Pancreas (tissue), 10 donors: Measurements from ENCODE around the gene ZNF185. TPM values are rescaled to one million over a fixed set of nuclear protein-coding genes. Genes with fewer than 3 reads are reported as not detected.

Experiments used
- ATAC-seq, 4 donors: fragments of 200-7000 bp; cut with Tn5 transposase; one replicate each; pipeline versions ENCODE4 v1.8.0 to v1.9.1; 2020; ENCODE audit warnings: mild to moderate bottlenecking in 4 of 4, moderate library complexity in 4 of 4
- DNase-seq, 6 donors: peaks; one replicate each; pipeline ENCODE4 v3.0.0-alpha.2; 2020
- FAIRE-seq: peaks from 2 replicates; lab custom pipeline; 2012; peaks lifted over from hg19 to GRCh38; lab: Jason Lieb, UNC
- H3K27ac ChIP-seq, 4 donors: fragments of 200-600 bp; sonication (generic); 1 replicate in 3 of 4; 2 replicates in 1 of 4; pipeline versions ENCODE4 v1.5.0 to v1.8.0; 2020
- H3K27me3 ChIP-seq, 4 donors: fragments of 200-600 bp; one replicate each; pipeline ENCODE4 v1.8.0; 2021
- H3K36me3 ChIP-seq, 3 donors: fragments of 200-600 bp; sonication (generic) in 1 of 3; one replicate each; pipeline versions ENCODE4 v1.5.0 to v1.8.0; 2020 to 2021
- H3K4me1 ChIP-seq, 3 donors: fragments of 200-600 bp; one replicate each; pipeline ENCODE4 v1.8.0; 2021
- H3K4me3 ChIP-seq, 4 donors: fragments of 200-600 bp; sonication (generic) in 2 of 4; one replicate each; pipeline versions ENCODE4 v1.5.0 to v1.8.0; 2020 to 2021
- H3K9me3 ChIP-seq, 4 donors: fragments of 200-600 bp; one replicate each; pipeline ENCODE4 v1.8.0; 2021
- WGBS, 2 donors: extraction: QIAGEN DNeasy Blood & Tissue Kit; methylation state at CpG; one replicate each; pipeline ENCODE4 v1.1.7; 2013; 5-methylcytosine and 5-hydroxymethylcytosine counted together
- intact Hi-C, 3 donors: fragments of 100-400 bp; cut with DNase I; formaldehyde crosslinking; loops; one replicate each; pipeline versions ENCODE4 v1.11.1 to v1.14.2; 2022
- polyA plus RNA-seq, 2 donors: library from polyadenylated mRNA; stranded (reverse); fragments of 200-250 nt; gene quantifications; one replicate each; pipeline ENCODE4 v1.2.3, GENCODE V29; 2013
- total RNA-seq, 6 donors: library from RNA; stranded (reverse); fragmentation: NEBNext Ultra II Directional in 4 of 6; extraction: Animal tissue kit (Norgen Biotek cat#: 25700) in 4 of 6; gene quantifications; one replicate each; pipeline versions ENCODE4 v1.2.1 to v1.2.4, GENCODE V29; 2021 to 2023
- TF ChIP-seq, protein P1 (sequence below), 4 donors: fragments of 200-600 bp; sonication (generic) in 3 of 4; IDR thresholded peaks; one replicate each; pipeline versions ENCODE4 v1.5.0 to v1.8.0; 2021; ENCODE audit warnings: antibody characterized with exemption in 4 of 4
- donor health status: healthy with polysubstance abuse.
- donor health status: DM: no; HTN: no; CAD: no; lungs with moderate emphysema.
- donor health status: DM: no; HTN: no; CAD: no.
- donor health status: control.
- donor health status: control.
- donor health status: Bipolar disorder and iron deficiency.
- donor health status: DM: yes; HTN: yes; CAD: no.
- donor health status: DM: no; HTN: no; CAD: no.
- donor health status: DM: no; HTN: no; CAD: no.
- donor health status: DM: yes; HTN: yes; CAD: no.

ZNF185 gene
- total and polyA plus RNA-seq, 8 donors: 2.2 to 5.0 (median 3.0) TPM

DNA sequence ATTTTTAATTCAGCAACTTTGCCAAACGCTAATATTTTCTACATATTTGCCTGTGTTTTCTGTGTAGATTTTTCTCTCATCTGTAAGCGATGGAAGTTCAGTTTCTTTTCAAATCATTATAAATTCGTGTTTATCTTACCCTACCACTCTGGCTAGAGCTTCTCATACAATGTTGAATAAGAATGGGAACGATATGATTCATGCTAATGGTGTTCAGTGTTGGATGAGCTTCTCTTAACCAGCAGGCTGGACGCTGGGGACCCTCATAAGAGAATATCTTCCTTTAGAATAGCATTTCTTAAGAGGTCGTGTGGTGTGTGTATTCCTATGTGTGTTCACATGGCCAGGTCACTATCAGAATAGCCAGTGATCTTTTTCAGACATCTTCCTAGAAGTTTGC, 36.0 kb upstream of the ZNF185 start:
- no peaks in the 10 kb centered on the region for H3K4me1 ChIP-seq
- no peak overlapping the region for H3K4me3 ChIP-seq
- TF ChIP-seq, protein P1, sequence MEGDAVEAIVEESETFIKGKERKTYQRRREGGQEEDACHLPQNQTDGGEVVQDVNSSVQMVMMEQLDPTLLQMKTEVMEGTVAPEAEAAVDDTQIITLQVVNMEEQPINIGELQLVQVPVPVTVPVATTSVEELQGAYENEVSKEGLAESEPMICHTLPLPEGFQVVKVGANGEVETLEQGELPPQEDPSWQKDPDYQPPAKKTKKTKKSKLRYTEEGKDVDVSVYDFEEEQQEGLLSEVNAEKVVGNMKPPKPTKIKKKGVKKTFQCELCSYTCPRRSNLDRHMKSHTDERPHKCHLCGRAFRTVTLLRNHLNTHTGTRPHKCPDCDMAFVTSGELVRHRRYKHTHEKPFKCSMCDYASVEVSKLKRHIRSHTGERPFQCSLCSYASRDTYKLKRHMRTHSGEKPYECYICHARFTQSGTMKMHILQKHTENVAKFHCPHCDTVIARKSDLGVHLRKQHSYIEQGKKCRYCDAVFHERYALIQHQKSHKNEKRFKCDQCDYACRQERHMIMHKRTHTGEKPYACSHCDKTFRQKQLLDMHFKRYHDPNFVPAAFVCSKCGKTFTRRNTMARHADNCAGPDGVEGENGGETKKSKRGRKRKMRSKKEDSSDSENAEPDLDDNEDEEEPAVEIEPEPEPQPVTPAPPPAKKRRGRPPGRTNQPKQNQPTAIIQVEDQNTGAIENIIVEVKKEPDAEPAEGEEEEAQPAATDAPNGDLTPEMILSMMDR (IDR thresholded peaks at IDR 0.05): no peak
- no peak overlapping the region for H3K27ac ChIP-seq
- no peaks in the 10 kb centered on the region for H3K9me3 ChIP-seq
- H3K27me3 ChIP-seq: peaks cover 0 to under 1% (median 0%) of the 10 kb centered on the region in 4 donors
- intact Hi-C loops: no loop called here
- no peak for DNase-seq
- FAIRE-seq: no peak
- no peak for ATAC-seq
- WGBS, 2 donors: 62 to 83% methylated on average over 6 of the region's 6 CpGs
- H3K36me3 ChIP-seq: no peaks in the 10 kb centered on the region

DNA sequence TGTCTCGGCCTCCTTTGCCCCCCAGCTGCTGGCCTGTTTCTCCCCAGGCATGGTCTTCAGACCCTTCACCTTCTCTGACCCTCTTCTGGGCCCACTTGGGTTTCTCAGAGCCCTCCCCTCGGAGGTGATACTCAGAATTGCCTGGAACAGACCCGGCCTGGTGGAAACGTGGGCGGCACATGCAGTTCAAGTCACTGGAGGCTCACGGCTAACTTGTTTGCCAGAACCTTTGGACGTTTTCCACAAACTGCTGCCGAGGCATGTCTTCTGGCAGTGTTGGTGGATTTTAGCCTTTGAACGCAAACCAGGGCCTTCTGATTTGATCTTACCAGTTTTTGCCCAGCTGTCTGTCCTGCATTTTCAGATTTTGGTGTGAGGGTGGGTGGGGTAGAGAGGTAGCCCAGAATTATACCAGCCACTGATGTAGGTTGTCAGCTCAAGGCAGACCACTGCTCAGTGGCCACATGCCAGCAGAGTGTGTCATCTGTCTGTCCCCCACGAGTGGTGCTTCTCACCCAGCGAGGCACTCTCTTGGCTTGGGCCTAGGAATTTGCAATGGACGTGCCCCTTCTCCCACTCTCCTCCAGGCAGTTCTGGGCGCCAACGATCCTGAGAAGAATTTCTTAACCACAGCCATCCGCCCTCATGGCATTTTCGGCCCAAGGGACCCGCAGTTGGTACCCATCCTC, 32.5 kb upstream of the ZNF185 start:
- no peak overlapping the region for H3K4me3 ChIP-seq
- intact Hi-C loops: no loop called here
- no peak overlapping the region for H3K27ac ChIP-seq
- no peaks in the 10 kb centered on the region for H3K27me3 ChIP-seq
- no peaks in the 10 kb centered on the region for H3K4me1 ChIP-seq
- FAIRE-seq: no peak
- 83 to 93% methylated on average over 17 of the region's 17 CpGs for WGBS, 2 donors
- DNase-seq: no peak
- TF ChIP-seq, protein P1 (IDR thresholded peaks at IDR 0.05): no peak
- ATAC-seq: no peak
- H3K9me3 ChIP-seq: no peaks in the 10 kb centered on the region
- no peaks in the 10 kb centered on the region for H3K36me3 ChIP-seq

DNA sequence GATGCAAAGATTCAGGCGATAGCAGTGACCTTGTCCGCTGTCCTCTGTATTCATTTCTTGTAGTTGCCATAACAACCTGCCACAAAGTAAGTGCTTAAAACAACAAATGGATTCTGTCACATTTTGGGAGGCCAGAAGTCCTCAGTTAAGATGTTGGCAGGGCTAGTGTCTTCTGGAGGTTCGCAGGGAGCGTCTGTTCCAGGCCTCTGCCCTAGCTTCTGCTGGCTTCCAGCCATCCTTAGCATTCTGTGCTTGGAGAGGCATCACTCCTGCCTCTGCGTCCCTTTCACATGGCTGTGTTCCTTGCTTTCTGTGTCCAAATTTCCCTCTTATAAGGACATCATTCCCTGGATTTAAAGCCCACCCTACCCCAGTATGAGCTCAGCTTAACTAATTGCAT, 31.5 kb upstream of the ZNF185 start:
- H3K27ac ChIP-seq: no peak overlapping the region
- DNase-seq: no peak
- H3K9me3 ChIP-seq: no peaks in the 10 kb centered on the region
- 86 to 94% methylated on average over 5 of the region's 5 CpGs for WGBS, 2 donors
- H3K4me3 ChIP-seq: no peak overlapping the region
- intact Hi-C loops: no loop called here
- no peaks in the 10 kb centered on the region for H3K27me3 ChIP-seq
- TF ChIP-seq, protein P1 (IDR thresholded peaks at IDR 0.05): no peak
- H3K36me3 ChIP-seq: no peaks in the 10 kb centered on the region
- no peak for ATAC-seq
- no peaks in the 10 kb centered on the region for H3K4me1 ChIP-seq
- FAIRE-seq: no peak

DNA sequence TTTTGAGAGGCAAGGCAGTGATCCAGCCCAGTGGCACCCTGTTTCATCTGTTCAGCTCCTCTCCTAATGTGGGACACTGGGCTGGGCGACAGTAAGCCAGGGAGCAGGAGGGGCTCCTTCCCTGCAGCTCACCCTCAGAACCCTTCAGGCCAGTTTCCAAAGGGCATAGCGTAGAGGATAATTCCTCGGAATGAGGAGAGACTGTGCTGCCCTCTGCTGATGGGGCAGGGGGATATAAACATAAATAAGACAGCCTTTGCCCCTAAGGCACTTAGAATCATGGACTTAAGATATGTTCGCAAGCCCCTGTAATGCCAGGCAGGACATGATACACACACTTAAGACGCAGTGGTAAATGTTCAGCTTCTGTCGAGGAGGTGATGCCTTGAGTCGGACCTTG, 27.9 kb upstream of the ZNF185 start:
- H3K27ac ChIP-seq: no peak overlapping the region
- ATAC-seq (no peak), FAIRE-seq (no peak), DNase-seq (no peak)
- peaks cover 0 to under 1% (median 0%) of the 10 kb centered on the region in 4 donors for H3K27me3 ChIP-seq
- no peak overlapping the region for H3K4me3 ChIP-seq
- no peaks in the 10 kb centered on the region for H3K9me3 ChIP-seq
- WGBS, 2 donors: 80 to 92% methylated on average over 7 of the region's 7 CpGs
- H3K36me3 ChIP-seq: no peaks in the 10 kb centered on the region
- H3K4me1 ChIP-seq: no peaks in the 10 kb centered on the region
- TF ChIP-seq, protein P1 (IDR thresholded peaks at IDR 0.05): no peak
- intact Hi-C loops: no loop called here

DNA sequence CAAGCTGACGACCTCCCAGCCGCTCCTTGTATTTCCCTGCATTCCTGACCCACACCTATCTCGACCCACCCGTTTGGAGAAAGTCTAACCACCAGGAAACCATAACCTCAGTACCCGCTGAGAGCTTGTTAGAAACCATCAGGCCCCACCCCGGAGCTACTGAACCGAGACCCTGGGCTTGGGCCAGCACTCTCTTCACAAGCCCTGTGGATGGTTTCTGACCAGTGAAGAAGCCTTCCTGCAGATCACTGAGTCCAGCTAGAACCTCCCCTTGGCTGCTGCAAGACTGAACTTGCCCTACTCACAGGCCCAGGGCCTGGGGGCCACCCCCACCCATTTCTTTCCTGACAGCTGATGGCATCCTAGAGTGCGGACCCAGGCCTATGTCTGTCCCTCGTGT, 26.6 kb upstream of the ZNF185 start:
- no peak for FAIRE-seq
- 82 to 87% methylated on average over 9 of the region's 9 CpGs for WGBS, 2 donors
- TF ChIP-seq, protein P1 (IDR thresholded peaks at IDR 0.05): no peak
- ATAC-seq: no peak
- no peaks in the 10 kb centered on the region for H3K4me1 ChIP-seq
- no peaks in the 10 kb centered on the region for H3K9me3 ChIP-seq
- no peaks in the 10 kb centered on the region for H3K36me3 ChIP-seq
- no peak for DNase-seq
- intact Hi-C loops: no loop called here
- no peak overlapping the region for H3K27ac ChIP-seq
- H3K27me3 ChIP-seq: peaks cover 0 to 4% (median 0%) of the 10 kb centered on the region in 4 donors
- H3K4me3 ChIP-seq: no peak overlapping the region
